GM10266 (cell line): ENCODE data around the gene MBL2.

Experiments
- DNase-seq: peaks from one replicate; pipeline ENCODE4 v3.0.0; 2012; ENCODE audit errors: extremely low spot score
- CTCF ChIP-seq: IDR thresholded peaks from 2 replicates; pipeline ENCODE4 v1.5.1; 2012; ENCODE audit warnings: mild to moderate bottlenecking, low read depth; ENCODE audit not compliant: control insufficient read depth, insufficient read depth; ENCODE audit errors: missing control alignments

The MBL2 gene

GRCh38 chr10:52758406-52758805, 14.2 kb downstream of the MBL2 start:
- DNase-seq: no peak

GRCh38 chr10:52757773-52758172, 14.8 kb downstream of the MBL2 start:
- TF ChIP-seq CTCF: no peak

More at GRCh38 chr10:52758406-52758805, 14.2 kb downstream of the MBL2 start:
- TF ChIP-seq CTCF: no peak

GRCh38 chr10:52756966-52757365, 15.6 kb downstream of the MBL2 start:
- no peak for TF ChIP-seq CTCF
- DNase-seq: no peak

More at GRCh38 chr10:52757773-52758172, 14.8 kb downstream of the MBL2 start:
- no peak for DNase-seq

GRCh38 chr10:52756295-52756694, 16.3 kb downstream of the MBL2 start:
- TF ChIP-seq CTCF: no peak
- DNase-seq: no peak

- TF ChIP-seq CTCF: no peak
- no peak for DNase-seq
Measured at GRCh38 chr10:52755297-52756062, 17.1 kb downstream of the MBL2 start.

GRCh38 chr10:52752801-52753445, 19.7 kb downstream of the MBL2 start:
- DNase-seq: no peak
- no peak for TF ChIP-seq CTCF

- TF ChIP-seq CTCF: no peak
- no peak for DNase-seq
Measured at GRCh38 chr10:52752261-52752660, 20.3 kb downstream of the MBL2 start.
